VCaP (cell line): ENCODE measurements around the gene PRRT3.
"Not testable (repeated sequence)": the region's sequence is repeated elsewhere in the genome, so short reads cannot be mapped to it uniquely, and the experiment has no call there.

Experiments used
- H3K27ac ChIP-seq: fragments of 450-650 bp; 2 replicates; pipeline ENCODE4 v1.5.1; 2017
- CTCF ChIP-seq: fragments of 450-650 bp; conservative IDR thresholded peaks from 2 replicates; pipeline ENCODE4 v1.5.1; 2017; ENCODE audit warnings: mild to moderate bottlenecking, moderate library complexity

The PRRT3 gene

GRCh38 chr3:9902372-9903237 is 49.6 kb downstream of the PRRT3 start, which contains the start of gene IL17RE:
IL17RE (plus strand) TSS chr3:9902848; CDS start chr3:9902933, 85 bp downstream.
- no peak within 1 kb of the TSS for H3K27ac ChIP-seq
- TF ChIP-seq CTCF: no peak

- no peak for TF ChIP-seq CTCF
- H3K27ac ChIP-seq: no peak overlapping the region
Observed at GRCh38 chr3:9901967-9902366, 50.2 kb downstream of the PRRT3 start.

GRCh38 chr3:9900965-9901415 is 51.2 kb downstream of the PRRT3 start:
- not testable (repeated sequence) for H3K27ac ChIP-seq

- peak overlapping the region; percentile 98 for H3K27ac ChIP-seq
- no peak for TF ChIP-seq CTCF
Observed at GRCh38 chr3:9899289-9899791, 52.9 kb downstream of the PRRT3 start.

- peak overlapping the region; percentile 98 for H3K27ac ChIP-seq
- no peak for TF ChIP-seq CTCF
Observed at GRCh38 chr3:9898467-9899241, 53.6 kb downstream of the PRRT3 start.

- TF ChIP-seq CTCF: no peak
- peak overlapping the region; percentile 98 for H3K27ac ChIP-seq
Observed at GRCh38 chr3:9897408-9898372, 54.5 kb downstream of the PRRT3 start.

- H3K27ac ChIP-seq: peak overlapping the region; percentile 98
Observed at GRCh38 chr3:9896755-9897407, 55.3 kb downstream of the PRRT3 start.

GRCh38 chr3:9895715-9896114 is 56.5 kb downstream of the PRRT3 start:
- H3K27ac ChIP-seq: not testable (repeated sequence)
